LNCAP (cell line): ENCODE results near the gene TSSK6.

Experiments
- TF ChIP-seq, protein P1 (sequence below): fragments of 450-650 bp; IDR thresholded peaks from 2 replicates; pipeline ENCODE4 v1.5.1; 2017; ENCODE audit warnings: mild to moderate bottlenecking

TSSK6 gene

DNA sequence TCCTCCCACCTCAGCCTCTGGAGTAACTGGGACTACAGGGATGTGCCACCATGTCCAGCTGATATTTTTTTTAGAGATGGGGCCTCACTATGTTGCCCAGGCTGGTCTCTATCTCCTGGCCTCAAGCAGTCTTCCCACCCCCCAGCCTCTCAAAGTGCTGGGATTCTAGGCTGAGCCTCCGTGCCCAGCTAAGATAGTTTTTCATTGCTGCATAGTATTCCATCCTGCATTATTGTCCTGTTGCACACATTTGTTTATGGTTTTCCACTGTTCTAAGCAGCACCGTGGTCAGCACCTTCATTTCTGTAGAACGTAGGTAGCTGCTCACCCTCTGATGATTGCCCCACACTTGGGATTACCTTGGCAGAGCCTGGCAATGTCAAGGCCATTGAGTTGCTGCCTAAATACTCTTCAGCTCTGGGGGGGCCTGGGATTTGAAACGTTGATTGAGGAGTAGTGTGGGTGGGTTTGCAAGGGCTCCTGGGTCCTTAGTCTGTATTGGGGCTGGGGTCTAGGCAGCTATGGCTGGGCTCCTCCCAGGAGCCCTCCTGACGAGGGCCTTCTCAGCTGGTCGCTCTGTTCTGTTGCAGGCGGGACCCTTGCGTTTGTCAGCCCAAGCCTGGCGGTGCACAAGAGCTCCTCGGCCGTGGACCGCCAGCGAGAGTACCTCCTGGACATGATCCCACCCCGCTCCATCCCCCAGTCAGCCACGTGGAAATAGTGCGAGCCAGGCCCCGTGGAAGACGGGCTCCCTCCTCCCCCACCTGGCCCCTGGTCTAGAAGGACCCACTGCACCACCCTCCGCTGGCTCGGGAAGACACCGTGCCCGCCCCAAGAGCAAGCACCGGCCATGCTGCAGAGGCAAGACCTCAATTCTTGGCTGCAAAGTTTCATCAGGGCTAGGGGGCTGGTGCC lies 10.3 kb downstream of the TSSK6 start:
- TF ChIP-seq, protein P1, sequence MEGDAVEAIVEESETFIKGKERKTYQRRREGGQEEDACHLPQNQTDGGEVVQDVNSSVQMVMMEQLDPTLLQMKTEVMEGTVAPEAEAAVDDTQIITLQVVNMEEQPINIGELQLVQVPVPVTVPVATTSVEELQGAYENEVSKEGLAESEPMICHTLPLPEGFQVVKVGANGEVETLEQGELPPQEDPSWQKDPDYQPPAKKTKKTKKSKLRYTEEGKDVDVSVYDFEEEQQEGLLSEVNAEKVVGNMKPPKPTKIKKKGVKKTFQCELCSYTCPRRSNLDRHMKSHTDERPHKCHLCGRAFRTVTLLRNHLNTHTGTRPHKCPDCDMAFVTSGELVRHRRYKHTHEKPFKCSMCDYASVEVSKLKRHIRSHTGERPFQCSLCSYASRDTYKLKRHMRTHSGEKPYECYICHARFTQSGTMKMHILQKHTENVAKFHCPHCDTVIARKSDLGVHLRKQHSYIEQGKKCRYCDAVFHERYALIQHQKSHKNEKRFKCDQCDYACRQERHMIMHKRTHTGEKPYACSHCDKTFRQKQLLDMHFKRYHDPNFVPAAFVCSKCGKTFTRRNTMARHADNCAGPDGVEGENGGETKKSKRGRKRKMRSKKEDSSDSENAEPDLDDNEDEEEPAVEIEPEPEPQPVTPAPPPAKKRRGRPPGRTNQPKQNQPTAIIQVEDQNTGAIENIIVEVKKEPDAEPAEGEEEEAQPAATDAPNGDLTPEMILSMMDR, result no peak

DNA sequence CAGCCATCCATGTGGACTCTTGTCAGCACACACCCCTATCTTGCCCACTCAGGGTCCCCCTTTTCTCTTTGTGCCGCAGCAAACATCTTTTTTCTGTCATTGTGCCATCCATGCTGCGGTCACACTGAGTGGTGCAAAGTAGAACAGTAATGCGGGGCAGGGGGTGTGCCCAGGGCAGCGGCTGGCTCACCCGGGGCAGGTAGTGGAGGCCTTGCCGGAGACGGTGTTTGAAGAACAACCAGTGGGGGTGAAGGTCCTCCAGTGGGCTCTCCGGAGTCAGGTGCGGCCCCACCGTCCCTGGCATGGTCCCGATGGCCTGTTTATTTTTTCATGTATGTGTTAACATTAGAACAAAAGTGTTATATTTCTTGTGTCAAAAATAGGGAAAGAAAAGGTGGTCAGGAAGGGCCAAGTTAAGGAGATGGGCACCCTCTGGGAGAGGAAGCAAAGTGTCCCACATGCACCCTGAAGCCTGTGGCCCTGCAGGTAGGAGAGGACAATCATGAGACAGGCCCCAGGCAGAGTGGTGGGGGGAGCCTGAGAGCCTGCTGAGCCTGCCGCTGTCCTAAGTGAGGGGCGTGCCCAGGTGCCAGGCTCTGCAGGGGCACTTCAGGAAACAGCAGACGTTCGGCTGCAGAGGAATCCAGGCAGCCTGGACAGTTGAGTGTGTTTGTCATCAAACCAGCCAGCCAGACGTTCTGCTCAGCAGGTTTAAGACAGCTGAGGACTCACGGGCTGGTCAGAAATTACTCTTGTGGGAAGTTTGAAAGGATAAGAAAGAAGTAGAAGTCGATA lies 12.3 kb downstream of the TSSK6 start:
- TF ChIP-seq, protein P1, result no peak

DNA sequence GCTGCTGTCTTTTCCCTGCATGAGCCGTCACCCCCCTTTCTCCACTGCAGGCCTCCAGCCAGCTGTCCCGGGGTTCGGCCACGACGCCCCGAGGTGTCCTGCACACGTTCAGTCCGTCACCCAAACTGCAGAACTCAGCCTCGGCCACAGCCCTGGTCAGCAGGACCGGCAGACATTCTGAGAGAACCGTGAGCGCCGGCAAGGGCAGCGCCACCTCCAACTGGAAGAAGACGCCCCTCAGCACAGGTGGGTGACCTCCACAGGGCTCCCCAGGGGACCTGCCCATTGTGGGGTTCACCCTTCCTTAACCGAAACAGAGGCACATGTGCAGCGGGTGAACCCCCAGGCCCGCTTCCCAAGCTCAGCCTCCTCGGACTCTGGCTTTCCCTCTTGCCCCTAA lies 13.1 kb downstream of the TSSK6 start:
- TF ChIP-seq, protein P1, result no peak

DNA sequence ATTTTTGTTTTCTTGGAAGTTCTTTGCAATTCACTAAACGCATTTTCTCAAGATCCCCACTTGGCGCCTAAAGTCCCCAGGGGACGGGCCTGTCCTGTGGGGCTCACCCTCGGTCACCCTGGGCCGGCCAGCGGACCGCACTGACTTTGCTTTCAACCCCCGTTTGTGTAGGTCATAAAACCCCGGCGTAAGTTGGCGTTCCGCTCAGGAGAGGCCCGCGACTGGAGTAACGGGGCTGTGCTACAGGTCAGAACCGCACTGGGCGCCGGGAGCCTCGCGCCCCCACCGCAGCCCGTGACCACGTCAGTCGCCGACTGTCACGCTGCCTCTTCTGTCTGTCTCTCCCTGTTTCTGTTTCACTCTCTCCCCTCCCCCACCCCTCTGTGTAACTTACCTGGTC lies 13.6 kb downstream of the TSSK6 start:
- TF ChIP-seq, protein P1, result no peak

DNA sequence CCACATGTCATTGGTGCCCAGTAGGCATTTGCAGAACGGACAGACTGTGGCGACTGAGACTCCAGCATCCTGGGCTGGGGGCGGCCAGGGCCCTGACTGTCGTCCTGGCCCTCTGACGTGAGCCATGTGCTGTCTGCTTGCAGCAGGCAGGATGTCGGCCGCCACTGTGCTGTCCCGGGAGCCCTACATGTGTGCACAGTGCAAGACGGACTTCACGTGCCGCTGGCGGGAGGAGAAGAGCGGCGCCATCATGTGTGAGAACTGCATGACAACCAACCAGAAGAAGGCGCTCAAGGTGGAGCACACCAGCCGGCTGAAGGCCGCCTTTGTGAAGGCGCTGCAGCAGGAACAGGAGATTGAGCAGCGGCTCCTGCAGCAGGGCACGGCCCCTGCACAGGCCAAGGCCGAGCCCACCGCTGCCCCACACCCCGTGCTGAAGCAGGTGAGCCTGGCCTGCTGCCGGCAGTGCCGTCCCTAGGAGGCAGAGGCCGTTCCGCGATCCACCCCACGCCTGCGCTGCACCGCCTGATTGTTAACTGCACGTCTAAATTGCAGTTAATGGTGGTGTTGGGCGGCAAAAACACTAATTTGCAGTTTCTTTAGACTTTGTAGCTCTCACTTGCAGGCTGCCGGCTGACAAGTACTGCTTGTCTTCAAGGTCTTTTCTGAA lies 14.2 kb downstream of the TSSK6 start:
- TF ChIP-seq, protein P1, result no peak

DNA sequence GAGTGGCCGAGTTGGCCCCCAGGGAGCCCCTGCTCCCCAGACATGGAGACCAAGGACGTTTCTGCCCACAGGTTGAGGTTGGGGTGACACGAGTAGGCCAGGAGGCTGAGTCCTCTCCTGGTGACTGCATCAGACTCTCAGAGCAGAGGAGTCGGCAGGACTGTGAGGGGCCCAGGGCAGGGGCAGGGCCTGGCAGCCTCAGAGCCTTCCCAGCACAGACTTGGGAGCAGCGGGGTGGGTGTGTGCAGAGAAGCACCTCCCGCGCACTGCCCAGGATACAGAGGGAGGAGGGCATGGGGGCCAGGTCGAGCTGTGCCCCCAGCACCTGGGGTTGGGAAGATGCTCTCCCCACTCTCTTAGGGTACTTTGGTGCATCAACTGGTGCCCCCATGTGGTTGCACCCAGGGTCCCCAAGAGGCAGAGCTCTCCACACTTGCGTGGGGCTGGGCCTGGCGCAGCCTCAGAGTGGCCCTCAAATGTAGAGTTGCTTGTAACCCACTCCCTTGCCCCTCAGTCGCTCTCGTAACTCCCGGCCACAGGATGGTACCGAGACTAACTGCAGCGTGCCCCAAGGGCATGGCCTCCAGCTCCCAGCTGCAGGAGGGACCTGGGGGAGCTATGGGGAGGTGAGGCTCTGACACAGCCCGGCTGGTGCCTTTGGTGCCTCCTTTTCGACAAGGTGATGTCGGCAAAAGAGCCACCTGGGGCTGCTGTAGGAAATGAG lies 15.9 kb downstream of the TSSK6 start:
- TF ChIP-seq, protein P1, result no peak
